K562 (cell line): Measurements from ENCODE around the gene CLEC2B.

Experiments used
- FOXJ3 ChIP-seq: sonication (generic); formaldehyde crosslinking; IDR thresholded peaks from 2 replicates; pipeline ENCODE4 v1.4.0; 2020; ENCODE audit warnings: mild to moderate bottlenecking, missing genetic modification reagents
- FOXM1 ChIP-seq, 2 experiments: fragments of 450-650 bp in 1 of 2; sonication (generic) in 1 of 2; formaldehyde crosslinking in 1 of 2; IDR thresholded peaks; 2 replicates each; pipeline versions ENCODE4 v1.6.1 to v1.9.0; 2017 to 2022; ENCODE audit warnings: low read depth in 2 of 2, mild to moderate bottlenecking in 2 of 2, missing genetic modification reagents in 1 of 2, moderate library complexity in 1 of 2
- HNRNPUL1 ChIP-seq: fragments of 200-400 bp; formaldehyde crosslinking; IDR thresholded peaks from 2 replicates; pipeline ENCODE4 v1.6.1; 2017; ENCODE audit warnings: low read length
- PATZ1 ChIP-seq: fragments of 250-450 bp; sonication (Bioruptor Pico); IDR thresholded peaks from 2 replicates; pipeline ENCODE4 v1.5.0; 2020; ENCODE audit warnings: mild to moderate bottlenecking, borderline replicate concordance
- STAT5B ChIP-seq: fragments of 250-450 bp; sonication (Bioruptor Pico); IDR thresholded peaks from 2 replicates; pipeline ENCODE4 v1.8.0; 2021; ENCODE audit warnings: mild to moderate bottlenecking, inconsistent platforms
- TCF3 ChIP-seq: sonication (generic); formaldehyde crosslinking; IDR thresholded peaks from 2 replicates; pipeline ENCODE4 v1.4.0; 2020; ENCODE audit warnings: mild to moderate bottlenecking, missing genetic modification reagents
- USF1 ChIP-seq: sonication (generic); formaldehyde crosslinking; IDR thresholded peaks from 2 replicates; pipeline ENCODE4 v1.9.0; 2022; ENCODE audit warnings: mild to moderate bottlenecking, missing genetic modification reagents
- YY1 ChIP-seq, 3 experiments: IDR thresholded peaks; 2 replicates each; pipeline ENCODE4 v1.6.1; 2011; ENCODE audit warnings: low read length in 2 of 3, mild to moderate bottlenecking in 2 of 3, moderate library complexity in 2 of 3, borderline replicate concordance in 1 of 3, control low read depth in 1 of 3, low read depth in 1 of 3; ENCODE audit not compliant: insufficient read depth in 3 of 3, insufficient replicate concordance in 2 of 3, control insufficient read depth in 1 of 3, insufficient read length in 1 of 3; ENCODE audit errors: extremely low read depth in 1 of 3
- ZC3H8 ChIP-seq: fragments of 450-650 bp; IDR thresholded peaks from 2 replicates; pipeline ENCODE4 v1.6.1; 2017
- ZNF3 ChIP-seq: fragments of 250-450 bp; sonication (Bioruptor Pico); IDR thresholded peaks from 2 replicates; pipeline ENCODE4 v1.5.0; 2021; ENCODE audit warnings: mild to moderate bottlenecking, moderate library complexity
- ZNF449 ChIP-seq: fragments of 250-450 bp; sonication (Bioruptor Pico); IDR thresholded peaks from 2 replicates; pipeline ENCODE4 v1.8.0; 2022; ENCODE audit warnings: moderate library complexity, mild to moderate bottlenecking, inconsistent platforms

- no peak for TF ChIP-seq FOXJ3 (CRISPR knock-in tag)
- no peak for TF ChIP-seq ZC3H8
- TF ChIP-seq ZNF449 (CRISPR knock-in tag): no peak
- no peak for TF ChIP-seq HNRNPUL1
- no peak for TF ChIP-seq ZNF3 (CRISPR knock-in tag)
- no peak for TF ChIP-seq FOXM1 (IDR thresholded peaks at IDR 0.05; ENCODE audit: low read depth)
- no peak for TF ChIP-seq FOXM1 (CRISPR knock-in tag; IDR thresholded peaks at IDR 0.05; ENCODE audit: low read depth)
- TF ChIP-seq TCF3: no peak
- TF ChIP-seq YY1 (IDR thresholded peaks at IDR 0.05; ENCODE audit: borderline replicate concordance in 1 of 3, control insufficient read depth in 1 of 3, extremely low read depth in 1 of 3, insufficient read depth in 3 of 3, insufficient read length in 1 of 3, insufficient replicate concordance in 2 of 3, low read depth in 1 of 3, low read length in 2 of 3): no peak
- TF ChIP-seq PATZ1 (CRISPR knock-in tag): no peak
- no peak for TF ChIP-seq STAT5B (CRISPR knock-in tag)
- no peak for TF ChIP-seq USF1 (CRISPR knock-in tag)
These were observed 4.1 kb downstream of the CLEC2B start for GRCh38 chr12:9864913-9865675.
